Stimulated activated CD4-positive, alpha-beta T cell treated with anti-CD3 and anti-CD28 coated beads, Interleukin-2, amount 100 ng/mL, for 4 hours (primary cell): ENCODE results near the gene ETV5.

Experiments used
- DNase-seq: peaks from one replicate; pipeline ENCODE4 v3.0.0-alpha.2; 2020; ENCODE audit warnings: low read depth

ETV5 gene

GRCh38 chr3:186095561-186096081, 13.3 kb downstream of the ETV5 start:
- no peak for DNase-seq

- DNase-seq = no peak
Observed at GRCh38 chr3:186094696-186095425, 14.0 kb downstream of the ETV5 start.

- DNase-seq = no peak
Observed at GRCh38 chr3:186094271-186094670, 14.6 kb downstream of the ETV5 start.

- DNase-seq = no peak
Observed at GRCh38 chr3:186093271-186093900, 15.5 kb downstream of the ETV5 start.

GRCh38 chr3:186092360-186093070, 16.4 kb downstream of the ETV5 start:
- no peak for DNase-seq

- DNase-seq = no peak
Observed at GRCh38 chr3:186090901-186091300, 18.0 kb downstream of the ETV5 start.

- DNase-seq = no peak
Observed at GRCh38 chr3:186088335-186088734, 20.6 kb downstream of the ETV5 start.

GRCh38 chr3:186084264-186084663, 24.6 kb downstream of the ETV5 start:
- DNase-seq = no peak

GRCh38 chr3:186083746-186084145, 25.1 kb downstream of the ETV5 start:
- no peak for DNase-seq

- DNase-seq = no peak
Observed at GRCh38 chr3:186082150-186082549, 26.7 kb downstream of the ETV5 start.

- DNase-seq = no peak
Observed at GRCh38 chr3:186081678-186082077, 27.2 kb downstream of the ETV5 start.

GRCh38 chr3:186080849-186081438, 27.9 kb downstream of the ETV5 start:
- DNase-seq = no peak

- no peak for DNase-seq
Observed at GRCh38 chr3:186079925-186080324, 29.0 kb downstream of the ETV5 start.

- no peak for DNase-seq
Observed at GRCh38 chr3:186077466-186077865, 31.4 kb downstream of the ETV5 start.

- no peak for DNase-seq
Observed at GRCh38 chr3:186075931-186076567, 32.8 kb downstream of the ETV5 start.

GRCh38 chr3:186075489-186075888, 33.4 kb downstream of the ETV5 start:
- no peak for DNase-seq

- no peak for DNase-seq
Observed at GRCh38 chr3:186073641-186074040, 35.2 kb downstream of the ETV5 start.

- DNase-seq = no peak
Observed at GRCh38 chr3:186070996-186071395, 37.9 kb downstream of the ETV5 start.

GRCh38 chr3:186070550-186070949, 38.3 kb downstream of the ETV5 start:
- no peak for DNase-seq

- DNase-seq = no peak
Observed at GRCh38 chr3:186070133-186070532, 38.8 kb downstream of the ETV5 start.

GRCh38 chr3:186069199-186069598, 39.7 kb downstream of the ETV5 start:
- DNase-seq = no peak

GRCh38 chr3:186068243-186068552, 40.7 kb downstream of the ETV5 start:
- DNase-seq = no peak
